Stimulated activated naive CD8-positive, alpha-beta T cell treated with anti-CD3 and anti-CD28 coated beads, Interleukin-15, amount 100 ng/mL, for 72 hours (primary cell): ENCODE results near the gene UFC1.

Experiments
- ATAC-seq: fragments of 150-1000 bp; cut with Tn5 transposase; 2 replicates; pipeline ENCODE4 v1.10.0; 2021; ENCODE audit warnings: mild to moderate bottlenecking, moderate library complexity
- DNase-seq, 2 donors: peaks; one replicate each; pipeline ENCODE4 v3.0.0; 2021 to 2022
- H3K27ac Mint-ChIP-seq, 2 donors: one replicate each; pipeline ENCODE4 v1.8.0; 2022; ENCODE audit warnings: mild to moderate bottlenecking in 2 of 2, mixed read lengths in 2 of 2, moderate library complexity in 2 of 2
- H3K27me3 Mint-ChIP-seq: one replicate; pipeline ENCODE4 v1.8.0; 2022; ENCODE audit warnings: mixed read lengths
- H3K4me1 Mint-ChIP-seq: one replicate; pipeline ENCODE4 v1.8.0; 2022; ENCODE audit warnings: mild to moderate bottlenecking, mixed read lengths
- H3K4me3 Mint-ChIP-seq, 2 donors: one replicate each; pipeline ENCODE4 v1.8.0; 2022; ENCODE audit warnings: mild to moderate bottlenecking in 2 of 2, mixed read lengths in 2 of 2, moderate library complexity in 1 of 2
- H3K9me3 Mint-ChIP-seq, 2 donors: one replicate each; pipeline ENCODE4 v1.8.0; 2022; ENCODE audit warnings: mixed read lengths in 2 of 2

UFC1 gene

GRCh38 chr1:161172776-161173376 lies 19.1 kb downstream of the UFC1 start:
- DNase-seq: no peak
- H3K27ac Mint-ChIP-seq: peak overlapping the region; percentile 60 to 72
- no peaks in the 10 kb centered on the region for H3K27me3 Mint-ChIP-seq
- no peak overlapping the region for H3K4me3 Mint-ChIP-seq
- no peaks in the 10 kb centered on the region for H3K9me3 Mint-ChIP-seq
- ATAC-seq: no peak
- H3K4me1 Mint-ChIP-seq: peaks cover 73% of the 10 kb centered on the region

GRCh38 chr1:161173711-161174110 lies 19.9 kb downstream of the UFC1 start:
- Mint-ChIP-seq H3K27ac (peak overlapping the region in 1 of 2 donors; percentile 71), H3K9me3 (no peaks in the 10 kb centered on the region), H3K4me1 (peaks cover 74% of the 10 kb centered on the region), H3K27me3 (no peaks in the 10 kb centered on the region), H3K4me3 (no peak overlapping the region)
- no peak for ATAC-seq
- DNase-seq: no peak

DNA sequence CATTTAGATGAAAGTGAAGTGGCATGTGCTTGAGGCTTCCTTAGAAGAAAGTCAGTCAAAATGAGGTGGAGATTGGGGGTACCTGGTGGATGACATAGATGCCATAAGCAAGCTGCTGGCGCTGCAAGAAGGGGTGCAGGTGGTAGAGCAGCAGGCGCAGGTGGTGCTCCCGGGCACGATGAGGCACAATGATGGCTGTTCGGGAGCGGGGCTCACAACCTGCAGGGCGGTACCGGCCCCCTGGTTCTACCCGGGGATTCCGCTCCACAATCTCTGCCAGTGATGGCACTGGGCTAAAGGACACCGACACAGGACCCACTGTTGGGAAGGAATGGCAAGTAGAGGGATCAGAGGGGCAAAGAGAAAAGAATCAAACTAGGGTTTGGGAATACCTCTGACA lies 21.1 kb downstream of the UFC1 start:
- Mint-ChIP-seq H3K27me3 (no peaks in the 10 kb centered on the region), H3K9me3 (no peaks in the 10 kb centered on the region), H3K27ac (no peak overlapping the region), H3K4me1 (peaks cover 75% of the 10 kb centered on the region), H3K4me3 (peak overlapping the region in 1 of 2 donors; percentile 53)
- ATAC-seq (no peak), DNase-seq (no peak)

DNA sequence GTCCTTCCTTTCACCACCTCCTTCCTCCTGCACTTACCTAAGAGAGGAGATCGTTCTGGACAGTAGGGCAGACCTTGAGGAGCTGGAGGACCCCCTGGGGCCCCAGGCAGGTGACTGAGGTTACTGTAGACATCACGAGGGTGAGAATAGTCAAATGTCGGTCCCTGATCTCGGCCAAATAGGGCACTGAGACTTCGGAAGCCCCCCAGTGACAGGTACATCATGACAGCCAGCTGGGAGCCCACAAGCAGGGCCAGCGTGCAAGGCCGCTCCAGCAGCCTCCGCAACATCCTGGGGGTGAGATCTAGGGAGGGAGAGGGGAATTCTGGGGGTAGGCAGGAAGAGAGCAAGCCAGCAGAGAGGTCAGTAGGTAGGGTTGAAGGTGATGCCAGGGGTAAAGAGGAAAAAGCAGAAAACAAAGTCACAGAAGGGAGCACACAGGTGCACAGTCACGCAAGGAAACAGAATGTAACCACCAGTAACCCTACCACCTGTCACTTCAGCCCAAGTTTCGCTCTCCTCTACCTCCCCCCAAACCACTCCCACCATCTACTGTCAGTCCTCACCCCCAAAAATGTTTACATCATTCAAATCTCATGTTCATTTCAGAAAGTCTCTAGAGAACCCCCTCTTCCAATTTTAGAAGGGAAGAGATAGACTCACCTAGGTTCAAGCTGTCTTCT lies 22.1 kb downstream of the UFC1 start:
- Mint-ChIP-seq H3K4me1 (peaks cover 84% of the 10 kb centered on the region), H3K4me3 (peak overlapping the region; percentile 89 to 94), H3K9me3 (no peaks in the 10 kb centered on the region), H3K27me3 (no peaks in the 10 kb centered on the region), H3K27ac (peak overlapping the region; percentile 85 to 99)
- no peak for DNase-seq
- no peak for ATAC-seq

- Mint-ChIP-seq H3K9me3 (no peaks in the 10 kb centered on the region), H3K27ac (peak overlapping the region; percentile 99), H3K4me3 (peak overlapping the region; percentile 89 to 94), H3K4me1 (peaks cover 83% of the 10 kb centered on the region), H3K27me3 (no peaks in the 10 kb centered on the region)
- ATAC-seq (no peak), DNase-seq (no peak)
Observed at GRCh38 chr1:161176468-161177111, 22.8 kb downstream of the UFC1 start.

- Mint-ChIP-seq H3K4me3 (peak within 1 kb of the TSS; percentile 89 to 94), H3K27ac (peak within 1 kb of the TSS; percentile 99), H3K9me3 (no peaks in the 10 kb centered on the region), H3K4me1 (peaks cover 83% of the 10 kb centered on the region), H3K27me3 (no peaks in the 10 kb centered on the region)
- ATAC-seq (peak; percentile 87), DNase-seq (peak; percentile 91 to 95)
Observed at GRCh38 chr1:161177112-161177935, 23.5 kb downstream of the UFC1 start, which contains the start of gene B4GALT3. B4GALT3 (minus strand) TSS chr1:161177507; CDS start chr1:161176060, 1,447 bp downstream.

DNA sequence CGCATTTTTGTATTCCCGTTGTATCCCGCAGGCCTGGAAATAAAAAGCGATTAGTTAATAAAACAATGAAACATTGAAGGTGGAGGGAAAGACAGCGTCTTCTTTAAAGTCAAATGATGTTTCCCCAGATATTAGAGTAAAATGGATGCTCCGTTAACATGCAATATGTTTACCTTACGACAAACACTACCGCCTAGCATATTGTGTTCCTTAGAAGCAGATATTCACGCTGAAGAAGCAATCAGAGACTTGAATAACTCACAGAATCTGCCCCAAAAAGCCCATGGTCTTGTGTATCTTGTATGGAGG lies 24.1 kb downstream of the UFC1 start:
- H3K27me3 Mint-ChIP-seq: no peaks in the 10 kb centered on the region
- H3K27ac Mint-ChIP-seq: peak overlapping the region; percentile 99
- ATAC-seq: no peak
- DNase-seq: no peak
- peak overlapping the region; percentile 89 to 94 for H3K4me3 Mint-ChIP-seq
- no peaks in the 10 kb centered on the region for H3K9me3 Mint-ChIP-seq
- H3K4me1 Mint-ChIP-seq: peaks cover 83% of the 10 kb centered on the region

DNA sequence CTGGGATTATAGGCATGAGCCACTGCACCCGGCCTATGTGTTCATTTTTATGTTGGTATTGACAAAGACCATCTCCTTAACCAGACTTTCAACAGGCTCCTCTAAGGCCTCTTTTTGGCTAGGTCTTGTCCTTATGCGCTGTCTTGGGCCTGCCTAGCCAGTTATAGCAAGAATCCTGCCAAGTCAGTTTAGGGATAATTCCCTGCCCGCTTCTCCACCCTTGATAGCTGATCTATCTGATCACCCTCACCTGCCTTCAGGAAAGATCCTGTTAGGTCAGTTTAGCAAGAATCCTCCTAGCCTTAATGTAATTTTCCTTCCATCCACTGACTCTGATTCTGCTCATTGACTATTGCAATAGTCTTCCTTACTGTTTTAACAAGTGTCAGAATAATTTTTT lies 25.9 kb downstream of the UFC1 start:
- no peaks in the 10 kb centered on the region for H3K27me3 Mint-ChIP-seq
- ATAC-seq: no peak
- H3K27ac Mint-ChIP-seq: no peak overlapping the region
- peaks cover 83% of the 10 kb centered on the region for H3K4me1 Mint-ChIP-seq
- no peak for DNase-seq
- no peak overlapping the region for H3K4me3 Mint-ChIP-seq
- H3K9me3 Mint-ChIP-seq: no peaks in the 10 kb centered on the region

GRCh38 chr1:161180639-161181038 lies 26.9 kb downstream of the UFC1 start:
- Mint-ChIP-seq H3K4me3 (no peak overlapping the region), H3K9me3 (no peaks in the 10 kb centered on the region), H3K4me1 (peaks cover 83% of the 10 kb centered on the region), H3K27ac (peak overlapping the region in 1 of 2 donors; percentile 43), H3K27me3 (no peaks in the 10 kb centered on the region)
- ATAC-seq: no peak
- DNase-seq: no peak

DNA sequence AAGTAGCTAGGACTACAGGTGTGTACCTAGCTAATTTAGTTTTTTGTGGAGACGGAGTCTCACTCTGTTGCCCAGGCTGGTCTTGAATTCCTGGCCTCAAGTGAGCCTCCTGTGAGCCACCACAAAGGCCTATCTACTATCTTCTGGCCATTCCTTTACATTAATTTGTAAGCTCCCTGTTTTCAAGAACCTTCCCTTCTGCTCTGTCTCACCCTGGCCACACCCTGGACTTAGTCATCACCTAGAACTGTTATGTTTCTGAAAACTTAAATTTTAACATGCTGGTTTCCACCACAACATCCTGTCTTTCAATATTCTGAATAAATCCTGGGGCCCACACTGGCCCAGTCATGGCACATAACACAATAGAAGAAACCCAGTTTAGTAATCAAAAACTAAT lies 28.4 kb downstream of the UFC1 start:
- Mint-ChIP-seq H3K9me3 (peaks cover 0 to 4% of the 10 kb centered on the region in 2 donors), H3K27ac (peak overlapping the region; percentile 96 to 98), H3K4me3 (peak overlapping the region; percentile 48 to 77), H3K4me1 (peaks cover 88% of the 10 kb centered on the region), H3K27me3 (no peaks in the 10 kb centered on the region)
- DNase-seq (peak; percentile 58 to 77), ATAC-seq (peak; percentile 82)

DNA sequence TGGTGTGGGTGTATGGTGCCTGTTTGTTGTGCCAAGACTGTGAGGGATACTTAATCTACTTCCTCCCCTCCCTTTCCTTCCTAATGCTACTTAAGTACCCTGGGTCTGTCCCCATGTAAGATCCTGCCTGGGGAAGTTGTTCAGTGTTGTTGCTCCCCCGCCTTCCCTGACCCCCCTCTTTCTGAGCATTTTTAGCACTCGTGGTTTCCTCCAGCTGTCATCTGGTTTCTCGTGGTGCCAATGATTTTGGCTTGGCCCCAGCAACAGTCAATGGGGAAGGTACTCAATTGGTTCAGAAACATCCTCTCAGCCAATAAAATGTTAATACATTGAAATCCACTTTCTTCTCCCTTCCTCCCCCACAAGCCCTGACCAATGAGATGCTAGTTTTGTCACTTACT lies 31.5 kb downstream of the UFC1 start:
- no peaks in the 10 kb centered on the region for H3K27me3 Mint-ChIP-seq
- H3K27ac Mint-ChIP-seq: peak overlapping the region; percentile 91 to 92
- H3K4me1 Mint-ChIP-seq: peaks cover 87% of the 10 kb centered on the region
- ATAC-seq: peak; percentile 85
- H3K4me3 Mint-ChIP-seq: peak overlapping the region; percentile 69 to 74
- peak; percentile 75 to 87 for DNase-seq
- peaks cover 0 to 4% of the 10 kb centered on the region in 2 donors for H3K9me3 Mint-ChIP-seq

DNA sequence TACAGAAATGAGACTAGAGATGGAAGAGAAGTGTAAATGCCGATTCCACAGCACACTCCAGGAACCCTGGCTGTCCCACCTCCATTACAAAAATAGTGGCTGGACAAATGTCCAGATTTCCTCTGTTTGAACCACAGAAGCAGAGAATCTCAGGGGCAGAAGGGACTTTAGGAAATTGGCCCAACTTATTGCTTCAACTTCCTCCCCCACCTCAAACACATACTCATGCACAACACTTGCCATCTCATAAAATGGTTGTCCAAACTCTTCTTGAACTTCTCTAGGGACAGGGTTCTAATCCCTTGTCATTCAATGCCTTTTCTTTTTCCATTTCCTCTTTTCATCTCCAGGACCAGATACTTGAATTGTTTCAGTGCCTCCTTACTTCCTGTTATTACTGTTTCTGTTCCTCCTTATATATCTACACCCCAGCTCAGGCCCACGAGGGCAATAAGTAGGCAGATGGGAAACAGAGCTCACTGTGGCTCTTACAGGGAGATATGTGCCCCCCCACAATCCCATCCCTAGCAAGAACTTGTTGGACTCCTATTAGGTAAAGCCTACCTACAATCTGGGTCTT lies 32.0 kb downstream of the UFC1 start:
- DNase-seq (no peak), ATAC-seq (peak; percentile 22)
- Mint-ChIP-seq H3K4me3 (peak overlapping the region; percentile 69 to 74), H3K9me3 (peaks cover 0 to 4% of the 10 kb centered on the region in 2 donors), H3K27ac (peak overlapping the region; percentile 91 to 92), H3K4me1 (peaks cover 82% of the 10 kb centered on the region), H3K27me3 (no peaks in the 10 kb centered on the region)

DNA sequence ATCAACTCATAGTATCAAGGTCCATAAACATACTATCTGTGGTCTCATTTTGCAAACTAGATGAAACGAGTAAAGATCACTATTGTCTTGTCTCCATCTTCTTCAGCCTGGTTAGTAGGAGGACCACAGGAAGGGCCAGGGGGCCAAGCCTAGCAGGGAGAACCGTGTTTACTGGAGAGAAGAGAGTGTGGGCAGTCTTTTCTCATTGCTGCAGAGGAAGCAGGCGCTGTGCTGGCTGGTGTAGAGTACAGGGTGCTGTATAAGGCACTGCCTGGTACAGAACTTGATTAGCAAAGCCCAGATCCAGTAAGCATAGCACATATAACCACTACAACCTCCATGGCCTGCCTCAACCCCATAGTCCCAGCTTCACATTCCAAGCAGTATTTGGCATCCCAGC lies 33.5 kb downstream of the UFC1 start:
- Mint-ChIP-seq H3K27ac (peak overlapping the region in 1 of 2 donors; percentile 18), H3K27me3 (no peaks in the 10 kb centered on the region), H3K9me3 (peaks cover 0 to 4% of the 10 kb centered on the region in 2 donors), H3K4me1 (peaks cover 70% of the 10 kb centered on the region), H3K4me3 (no peak overlapping the region)
- ATAC-seq: no peak
- no peak for DNase-seq

- Mint-ChIP-seq H3K4me1 (peaks cover 70% of the 10 kb centered on the region), H3K4me3 (no peak overlapping the region), H3K9me3 (peaks cover 0 to 4% of the 10 kb centered on the region in 2 donors), H3K27ac (no peak overlapping the region), H3K27me3 (no peaks in the 10 kb centered on the region)
- no peak for DNase-seq
- ATAC-seq: no peak
Observed at GRCh38 chr1:161188381-161188780, 34.6 kb downstream of the UFC1 start.

GRCh38 chr1:161189036-161189435 lies 35.3 kb downstream of the UFC1 start:
- Mint-ChIP-seq H3K9me3 (peaks cover 0 to 4% of the 10 kb centered on the region in 2 donors), H3K4me3 (no peak overlapping the region), H3K4me1 (peaks cover 65% of the 10 kb centered on the region), H3K27me3 (no peaks in the 10 kb centered on the region), H3K27ac (no peak overlapping the region)
- DNase-seq: no peak
- no peak for ATAC-seq
